ENCODE data around the gene DCDC2.

- TF ChIP-seq POLR2A (IDR thresholded peaks at IDR 0.05) (no peak), CTCF (IDR thresholded peaks at IDR 0.05 in 4 of 5, conservative IDR thresholded peaks at IDR 0.05 in 1 of 5) (no peak)
Measured at GRCh38 chr6:24378473-24379097, 20.7 kb upstream of the DCDC2 start.

All from gastrocnemius medialis (tissue), 4 donors.